NCI-H2107 (cell line): ENCODE results near the gene CPM.
"Not testable (repeated sequence)": the region's sequence is repeated elsewhere in the genome, so short reads cannot be mapped to it uniquely, and the experiment has no call there.

Source experiments
- DNase-seq: peaks from one replicate; lab custom pipeline; 2025; lab: John Stamatoyannopoulos, UW

The CPM gene

GRCh38 chr12:68825569-68826217 is 107.3 kb downstream of the CPM start:
- no peak for DNase-seq

GRCh38 chr12:68824597-68825250 is 108.2 kb downstream of the CPM start:
- DNase-seq: no peak

GRCh38 chr12:68824131-68824530 is 108.8 kb downstream of the CPM start:
- DNase-seq: no peak

- no peak for DNase-seq
These were observed 109.3 kb downstream of the CPM start for GRCh38 chr12:68823696-68824095.

GRCh38 chr12:68821357-68822188 is 111.4 kb downstream of the CPM start:
- DNase-seq: no peak

- DNase-seq: not testable (repeated sequence)
These were observed 113.5 kb downstream of the CPM start for GRCh38 chr12:68819481-68819880.

- no peak for DNase-seq
These were observed 116.8 kb downstream of the CPM start for GRCh38 chr12:68815928-68816800.

- DNase-seq: no peak
These were observed 117.6 kb downstream of the CPM start for GRCh38 chr12:68815232-68815927.

GRCh38 chr12:68814490-68815231 is 118.3 kb downstream of the CPM start:
- no peak for DNase-seq

GRCh38 chr12:68813242-68813593 is 119.8 kb downstream of the CPM start:
- no peak for DNase-seq

GRCh38 chr12:68812553-68813241 is 120.3 kb downstream of the CPM start:
- no peak for DNase-seq

- not testable (repeated sequence) for DNase-seq
These were observed 121.4 kb downstream of the CPM start for GRCh38 chr12:68811573-68811972.

- DNase-seq: not testable (repeated sequence)
These were observed 123.0 kb downstream of the CPM start for GRCh38 chr12:68810027-68810389.

- no peak for DNase-seq
These were observed 123.6 kb downstream of the CPM start for GRCh38 chr12:68809190-68810026.

- peak; percentile 83 for DNase-seq
These were observed 124.4 kb downstream of the CPM start for GRCh38 chr12:68808388-68809189.

- DNase-seq: peak; percentile 96
These were observed 125.2 kb downstream of the CPM start, which contains the start of gene MDM2 for GRCh38 chr12:68807576-68808387. TSS of gene MDM2 (plus strand) at chr12:68808177. CDS start at chr12:68808478, 301 bp downstream.

- not testable (repeated sequence) for DNase-seq
These were observed 125.7 kb downstream of the CPM start for GRCh38 chr12:68807274-68807575.
